ENCODE data around the gene ANLN. TPM values are rescaled to one million over a fixed set of nuclear protein-coding genes. Genes with fewer than 3 reads are reported as not detected.

ANLN gene, protein sequence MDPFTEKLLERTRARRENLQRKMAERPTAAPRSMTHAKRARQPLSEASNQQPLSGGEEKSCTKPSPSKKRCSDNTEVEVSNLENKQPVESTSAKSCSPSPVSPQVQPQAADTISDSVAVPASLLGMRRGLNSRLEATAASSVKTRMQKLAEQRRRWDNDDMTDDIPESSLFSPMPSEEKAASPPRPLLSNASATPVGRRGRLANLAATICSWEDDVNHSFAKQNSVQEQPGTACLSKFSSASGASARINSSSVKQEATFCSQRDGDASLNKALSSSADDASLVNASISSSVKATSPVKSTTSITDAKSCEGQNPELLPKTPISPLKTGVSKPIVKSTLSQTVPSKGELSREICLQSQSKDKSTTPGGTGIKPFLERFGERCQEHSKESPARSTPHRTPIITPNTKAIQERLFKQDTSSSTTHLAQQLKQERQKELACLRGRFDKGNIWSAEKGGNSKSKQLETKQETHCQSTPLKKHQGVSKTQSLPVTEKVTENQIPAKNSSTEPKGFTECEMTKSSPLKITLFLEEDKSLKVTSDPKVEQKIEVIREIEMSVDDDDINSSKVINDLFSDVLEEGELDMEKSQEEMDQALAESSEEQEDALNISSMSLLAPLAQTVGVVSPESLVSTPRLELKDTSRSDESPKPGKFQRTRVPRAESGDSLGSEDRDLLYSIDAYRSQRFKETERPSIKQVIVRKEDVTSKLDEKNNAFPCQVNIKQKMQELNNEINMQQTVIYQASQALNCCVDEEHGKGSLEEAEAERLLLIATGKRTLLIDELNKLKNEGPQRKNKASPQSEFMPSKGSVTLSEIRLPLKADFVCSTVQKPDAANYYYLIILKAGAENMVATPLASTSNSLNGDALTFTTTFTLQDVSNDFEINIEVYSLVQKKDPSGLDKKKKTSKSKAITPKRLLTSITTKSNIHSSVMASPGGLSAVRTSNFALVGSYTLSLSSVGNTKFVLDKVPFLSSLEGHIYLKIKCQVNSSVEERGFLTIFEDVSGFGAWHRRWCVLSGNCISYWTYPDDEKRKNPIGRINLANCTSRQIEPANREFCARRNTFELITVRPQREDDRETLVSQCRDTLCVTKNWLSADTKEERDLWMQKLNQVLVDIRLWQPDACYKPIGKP
- total RNA-seq, result 1 to 10 TPM in 1 of 2 donors, under 1 TPM in 1; 0.78 to 1.6 TPM

DNA sequence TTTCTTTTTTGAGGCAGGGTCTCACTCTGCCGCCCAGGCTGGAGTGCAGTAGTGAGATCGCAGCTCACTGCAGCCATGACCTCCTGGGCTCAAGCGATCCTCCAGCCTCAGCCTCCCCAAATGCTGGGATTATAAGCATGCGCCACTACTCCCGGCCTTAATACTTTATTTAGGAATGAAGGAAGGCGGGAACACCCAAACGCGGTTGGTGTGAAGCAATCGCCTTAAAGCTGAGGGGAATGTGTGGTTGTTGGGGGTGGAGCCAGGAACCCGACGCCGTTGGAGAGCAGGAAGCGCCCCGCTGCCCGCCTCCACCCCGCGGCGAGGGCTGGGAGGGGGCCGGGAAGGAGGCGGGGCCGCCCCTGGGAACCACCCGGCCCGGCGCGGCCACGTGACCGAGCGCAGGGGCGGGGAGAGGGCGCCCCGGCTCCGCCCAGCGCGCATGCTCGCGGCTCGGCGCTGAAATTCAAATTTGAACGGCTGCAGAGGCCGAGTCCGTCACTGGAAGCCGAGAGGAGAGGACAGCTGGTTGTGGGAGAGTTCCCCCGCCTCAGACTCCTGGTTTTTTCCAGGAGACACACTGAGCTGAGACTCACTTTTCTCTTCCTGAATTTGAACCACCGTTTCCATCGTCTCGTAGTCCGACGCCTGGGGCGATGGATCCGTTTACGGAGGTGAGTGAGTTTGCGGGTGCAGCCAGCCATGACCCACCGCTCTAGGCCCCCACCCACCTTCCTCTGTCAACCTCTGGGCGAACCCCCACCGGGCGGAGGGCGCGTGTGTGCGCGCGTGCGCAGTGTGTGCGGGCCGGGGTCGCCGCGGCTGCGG, at the start of gene ANLN:
ANLN (plus strand) TSS at position 492 of the 828 bp plus-strand sequence; CDS start at position 657, 165 bp downstream.
- DNase-seq (peak; percentile 93 to 95 (median 94)), ATAC-seq (peak; percentile 97)
- no peaks in the 10 kb centered on the region for H3K9me3 ChIP-seq
- 3 to 7% methylated on average over 29 to 67 of the region's 68 CpGs for WGBS, 2 donors
- H3K36me3 ChIP-seq (replicated peaks in 1 of 2; ENCODE audit: insufficient read depth in 1 of 2, low read depth in 2 of 2), result no peaks in the 10 kb centered on the region
- TF ChIP-seq, protein P1, sequence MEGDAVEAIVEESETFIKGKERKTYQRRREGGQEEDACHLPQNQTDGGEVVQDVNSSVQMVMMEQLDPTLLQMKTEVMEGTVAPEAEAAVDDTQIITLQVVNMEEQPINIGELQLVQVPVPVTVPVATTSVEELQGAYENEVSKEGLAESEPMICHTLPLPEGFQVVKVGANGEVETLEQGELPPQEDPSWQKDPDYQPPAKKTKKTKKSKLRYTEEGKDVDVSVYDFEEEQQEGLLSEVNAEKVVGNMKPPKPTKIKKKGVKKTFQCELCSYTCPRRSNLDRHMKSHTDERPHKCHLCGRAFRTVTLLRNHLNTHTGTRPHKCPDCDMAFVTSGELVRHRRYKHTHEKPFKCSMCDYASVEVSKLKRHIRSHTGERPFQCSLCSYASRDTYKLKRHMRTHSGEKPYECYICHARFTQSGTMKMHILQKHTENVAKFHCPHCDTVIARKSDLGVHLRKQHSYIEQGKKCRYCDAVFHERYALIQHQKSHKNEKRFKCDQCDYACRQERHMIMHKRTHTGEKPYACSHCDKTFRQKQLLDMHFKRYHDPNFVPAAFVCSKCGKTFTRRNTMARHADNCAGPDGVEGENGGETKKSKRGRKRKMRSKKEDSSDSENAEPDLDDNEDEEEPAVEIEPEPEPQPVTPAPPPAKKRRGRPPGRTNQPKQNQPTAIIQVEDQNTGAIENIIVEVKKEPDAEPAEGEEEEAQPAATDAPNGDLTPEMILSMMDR (IDR thresholded peaks at IDR 0.05), result no peak
- peak in 2 of 3 donors; percentile 45 to 53 for TF ChIP-seq POLR2A (IDR thresholded peaks at IDR 0.05)
- peak within 1 kb of the TSS; percentile 11 to 89 (median 78) for H3K27ac ChIP-seq
- peak within 1 kb of the TSS; percentile 52 to 63 for H3K4me3 ChIP-seq
- intact Hi-C loops (cut with DNase I), result no loop called here
- H3K27me3 ChIP-seq, result no peaks in the 10 kb centered on the region
- peaks cover 23% of the 10 kb centered on the region for H3K4me1 ChIP-seq

DNA sequence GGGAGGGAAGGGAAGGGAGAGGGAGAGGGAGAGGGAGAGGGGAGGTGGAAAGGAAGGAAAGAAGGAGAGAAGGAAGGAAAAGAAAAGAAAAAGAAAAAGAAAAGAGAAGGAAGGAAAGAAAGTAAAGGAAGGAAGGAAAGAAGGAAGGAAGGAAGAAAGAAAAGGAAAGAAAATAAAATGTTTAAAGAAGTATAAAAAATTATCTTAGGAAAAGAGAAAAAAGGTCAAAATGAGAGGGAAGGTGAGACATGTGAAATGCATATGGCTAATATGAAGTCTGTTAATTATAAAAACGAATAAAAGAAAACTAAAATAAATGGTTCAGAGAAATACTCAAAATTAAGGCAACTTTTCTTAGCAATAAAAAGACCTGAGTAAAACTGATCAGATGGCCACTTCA, 46.1 kb upstream of the ANLN start:
- ATAC-seq (no peak), DNase-seq (no peak)
- Histone ChIP-seq H3K36me3 (replicated peaks in 1 of 2; ENCODE audit: insufficient read depth in 1 of 2, low read depth in 2 of 2) (no peaks in the 10 kb centered on the region), H3K9me3 (no peaks in the 10 kb centered on the region), H3K27ac (no peak overlapping the region), H3K4me1 (peaks cover 15% of the 10 kb centered on the region), H3K27me3 (no peaks in the 10 kb centered on the region), H3K4me3 (no peak overlapping the region)
- intact Hi-C loops (cut with DNase I), result no loop called here
- TF ChIP-seq POLR2A (IDR thresholded peaks at IDR 0.05), result no peak
- TF ChIP-seq, protein P1 (IDR thresholded peaks at IDR 0.05), result no peak
- 74 to 92% methylated on average over 1 of the region's 1 CpG for WGBS, 2 donors

DNA sequence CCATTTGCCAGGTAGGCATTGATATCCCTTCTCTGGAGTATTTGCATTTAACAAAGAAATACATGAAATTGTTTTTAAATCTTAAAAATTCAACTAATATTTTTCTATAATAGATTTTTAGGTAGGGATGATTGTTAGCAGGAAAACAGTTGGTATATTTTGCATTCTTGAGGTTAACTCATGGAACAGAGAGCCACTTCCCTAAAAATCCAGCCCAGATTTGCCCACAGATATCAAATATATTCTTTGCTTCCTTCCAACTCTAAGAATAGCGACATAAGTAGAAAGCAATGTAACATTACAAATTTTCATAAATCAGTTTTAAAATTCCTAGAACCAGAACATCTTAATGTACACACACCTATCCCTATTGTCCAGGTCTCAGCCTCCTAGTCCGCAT, 45.0 kb upstream of the ANLN start:
- TF ChIP-seq POLR2A (IDR thresholded peaks at IDR 0.05), result no peak
- TF ChIP-seq, protein P1 (IDR thresholded peaks at IDR 0.05), result no peak
- intact Hi-C loops (cut with DNase I), result no loop called here
- no peaks in the 10 kb centered on the region for H3K9me3 ChIP-seq
- H3K27ac ChIP-seq, result no peak overlapping the region
- ATAC-seq (no peak), DNase-seq (no peak)
- H3K4me3 ChIP-seq, result no peak overlapping the region
- WGBS, 2 donors, result 83 to 88% methylated on average over 2 of the region's 2 CpGs
- H3K27me3 ChIP-seq, result no peaks in the 10 kb centered on the region
- H3K36me3 ChIP-seq (replicated peaks in 1 of 2; ENCODE audit: insufficient read depth in 1 of 2, low read depth in 2 of 2), result no peaks in the 10 kb centered on the region
- H3K4me1 ChIP-seq, result peaks cover 21% of the 10 kb centered on the region

DNA sequence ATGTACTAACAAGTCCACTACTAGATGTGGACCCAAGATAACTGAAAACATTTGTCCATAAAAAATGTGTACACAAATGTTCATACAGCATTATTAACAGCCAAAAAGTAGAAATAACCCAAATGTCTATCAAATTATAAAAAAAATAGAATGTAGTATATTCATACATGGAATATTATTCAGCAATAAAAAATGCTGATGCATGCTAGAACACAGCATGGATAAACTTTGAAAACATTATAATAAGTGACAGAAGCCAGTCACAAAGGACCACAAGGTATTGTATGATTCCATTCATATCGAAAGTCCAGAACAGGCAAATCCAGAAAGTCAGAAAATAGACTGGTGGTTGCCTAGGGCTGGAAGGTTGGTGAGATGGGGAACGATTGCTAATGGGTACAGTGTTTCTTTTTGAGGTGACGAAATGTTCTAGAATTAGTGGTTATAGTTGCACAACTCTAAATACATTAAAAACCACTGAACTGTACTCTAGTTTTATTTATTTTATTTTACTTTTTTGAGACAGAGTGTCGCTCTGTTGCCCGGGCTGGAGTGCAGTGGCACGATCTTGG, 43.3 kb upstream of the ANLN start:
- H3K36me3 ChIP-seq (replicated peaks in 1 of 2; ENCODE audit: insufficient read depth in 1 of 2, low read depth in 2 of 2), result no peaks in the 10 kb centered on the region
- no peaks in the 10 kb centered on the region for H3K9me3 ChIP-seq
- TF ChIP-seq, protein P1 (IDR thresholded peaks at IDR 0.05), result no peak
- no peak for TF ChIP-seq POLR2A (IDR thresholded peaks at IDR 0.05)
- ATAC-seq, result no peak
- DNase-seq, result no peak
- 87 to 91% methylated on average over 6 of the region's 6 CpGs for WGBS, 2 donors
- H3K4me3 ChIP-seq, result no peak overlapping the region
- H3K27me3 ChIP-seq, result no peaks in the 10 kb centered on the region
- H3K4me1 ChIP-seq, result peaks cover 26% of the 10 kb centered on the region
- no peak overlapping the region for H3K27ac ChIP-seq
- intact Hi-C loops (cut with DNase I), result no loop called here

Data from body of pancreas (tissue), 4 donors.